CD1c-positive myeloid dendritic cell (primary cell): ENCODE results near the gene PPM1M.

Source experiments
- DNase-seq: peaks from one replicate; pipeline ENCODE4 v3.0.0-alpha.2; 2016; ENCODE audit errors: extremely low spot score

Gene PPM1M

DNA sequence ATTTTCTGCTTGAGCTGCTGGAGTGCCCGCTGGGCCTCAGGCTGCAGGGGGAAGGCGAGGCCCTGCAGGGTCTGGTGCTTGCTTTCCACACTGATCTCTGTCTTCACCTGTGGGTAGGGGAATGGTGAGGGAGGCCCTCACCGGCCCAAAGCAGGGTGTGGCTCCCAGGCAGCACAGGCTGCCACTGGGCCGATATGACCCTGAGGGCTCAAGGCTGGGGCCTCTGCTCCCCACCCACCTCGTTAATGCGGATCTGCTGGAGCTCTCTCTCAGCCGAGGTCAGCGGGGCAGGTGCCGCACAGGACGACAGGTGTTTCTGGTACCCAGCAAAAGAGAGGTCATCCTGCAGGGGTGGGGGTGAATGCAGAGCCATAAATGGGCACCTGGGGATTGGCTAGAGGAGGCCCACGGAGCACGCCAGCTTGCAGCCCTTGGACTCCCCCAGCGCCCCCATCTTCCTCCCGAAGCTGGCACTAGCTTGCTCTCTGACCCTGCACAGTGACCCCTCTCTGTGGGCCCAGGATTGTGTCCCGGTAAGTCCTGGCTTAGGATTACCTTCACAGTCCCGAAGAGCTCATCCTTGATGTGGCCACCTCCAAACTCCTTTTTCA, 14.6 kb upstream of the PPM1M start:
- no peak for DNase-seq

DNA sequence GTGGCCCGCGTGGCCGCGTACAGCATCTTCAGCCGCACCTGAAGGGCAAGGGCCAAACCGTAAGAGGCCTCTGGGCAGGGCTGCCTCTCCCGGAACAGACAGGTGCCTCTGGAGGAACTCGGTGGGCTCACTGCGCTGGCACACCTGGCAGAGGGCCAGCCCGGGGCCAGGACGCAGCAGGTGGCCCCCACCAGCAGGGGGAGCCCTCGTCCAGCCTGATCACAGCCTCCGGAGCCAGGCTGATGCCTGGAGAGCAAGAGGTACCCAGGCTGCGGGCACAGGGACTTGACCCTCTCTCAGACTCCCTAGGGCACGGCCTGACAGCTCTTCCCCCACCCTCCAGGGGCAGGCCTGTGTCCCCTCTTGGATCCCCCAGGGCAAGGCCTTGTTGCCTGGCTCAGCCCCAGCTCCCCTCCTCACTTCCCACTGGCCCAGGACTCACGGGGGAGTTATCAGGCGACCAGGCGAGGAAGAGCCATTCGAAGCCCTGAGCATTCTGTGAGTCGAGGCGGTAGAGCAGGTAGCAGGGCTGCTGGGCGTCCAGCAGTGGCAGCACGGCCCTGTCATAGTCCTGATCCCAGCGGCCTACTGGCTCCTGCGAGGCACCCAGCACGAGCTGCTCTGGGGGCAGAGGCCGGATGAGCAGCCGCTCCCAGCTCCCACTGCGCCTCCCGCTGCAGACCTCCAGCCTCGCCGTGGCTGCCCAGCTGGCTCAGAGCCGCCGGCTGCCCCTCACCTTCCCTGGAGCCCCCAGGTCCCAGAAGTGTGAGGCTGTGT, 13.9 kb upstream of the PPM1M start:
- peak; percentile 87 for DNase-seq

DNA sequence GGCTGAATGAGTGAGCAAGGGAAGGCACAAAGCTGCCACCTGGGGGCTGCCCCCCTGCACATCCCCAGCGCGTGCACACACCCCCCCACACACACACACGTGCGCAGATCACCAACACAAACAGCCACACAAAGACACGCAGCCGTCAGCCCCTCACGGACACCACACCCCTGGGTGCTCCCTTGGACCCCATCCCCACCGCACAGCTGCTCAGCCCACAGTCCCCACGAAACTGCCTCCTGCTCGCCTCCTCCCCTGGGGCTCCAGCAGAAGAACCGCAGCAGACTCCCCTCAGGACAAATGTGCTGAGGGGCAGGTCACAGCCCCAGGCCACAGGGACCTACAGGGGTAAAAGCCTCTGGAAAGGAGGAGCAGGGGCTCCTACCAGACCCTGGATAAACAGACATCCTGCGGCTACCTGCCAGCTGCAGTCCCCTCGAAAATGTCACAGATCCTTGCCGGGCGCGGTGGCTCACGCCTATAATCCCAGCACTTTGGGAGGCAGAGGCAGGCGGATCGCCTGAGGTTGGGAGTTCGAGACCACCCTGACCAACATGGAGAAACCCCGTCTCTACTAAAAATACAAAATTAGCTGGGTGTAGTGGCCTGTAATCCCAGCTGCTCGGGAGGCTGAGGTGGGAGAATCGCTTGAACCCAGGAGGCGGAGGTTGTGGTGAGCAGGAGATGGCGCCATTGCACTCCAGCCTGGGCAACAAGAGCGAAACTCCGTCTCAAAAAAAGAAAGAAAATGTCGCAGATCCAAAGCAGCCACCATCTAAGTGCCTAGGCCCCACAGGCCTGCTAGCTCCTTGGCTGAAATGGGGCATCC, 13.1 kb upstream of the PPM1M start:
- DNase-seq, result no peak

DNA sequence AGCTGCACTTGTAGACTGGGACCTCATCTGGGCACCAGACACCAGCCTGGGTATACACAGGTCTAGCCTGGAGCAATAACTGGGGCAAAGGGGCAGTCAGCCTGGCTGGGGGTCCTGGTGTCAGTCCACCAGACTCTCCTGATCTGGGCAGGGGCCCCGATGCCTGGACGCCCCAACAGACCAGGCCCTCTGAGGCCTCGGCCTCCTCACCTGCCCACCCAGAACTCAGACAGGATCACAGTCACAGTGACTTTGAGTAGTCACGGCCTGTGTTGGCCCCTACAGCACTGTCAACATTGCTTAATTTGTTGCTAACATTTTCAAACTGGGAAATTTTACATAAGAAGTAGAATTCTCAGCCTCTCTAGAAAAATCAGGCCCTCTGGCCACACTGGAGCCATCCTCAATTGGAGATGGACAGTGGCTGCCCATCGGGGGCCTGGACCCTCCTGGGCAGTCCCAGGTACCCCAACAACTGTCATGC, 12.4 kb upstream of the PPM1M start:
- no peak for DNase-seq

DNA sequence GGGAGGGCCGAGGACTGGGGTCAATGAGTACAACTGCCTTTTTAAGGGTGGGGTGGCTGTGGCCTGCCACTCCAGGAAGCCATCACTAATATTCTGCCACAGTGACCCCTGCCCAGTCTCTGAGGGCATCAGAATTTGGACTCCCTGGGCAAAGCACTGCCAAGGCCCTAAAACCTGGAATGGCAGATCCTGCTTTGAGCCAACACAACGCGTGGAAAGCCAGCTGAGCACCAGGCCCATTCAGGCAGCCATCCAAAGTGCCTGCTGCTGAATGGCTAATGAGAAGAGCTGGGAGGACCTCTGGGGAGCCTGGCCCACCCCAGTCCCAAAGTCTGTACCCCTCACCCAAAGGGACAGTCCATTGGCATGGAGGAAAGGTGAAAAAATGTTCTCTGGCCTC, 11.6 kb upstream of the PPM1M start:
- DNase-seq, result no peak

DNA sequence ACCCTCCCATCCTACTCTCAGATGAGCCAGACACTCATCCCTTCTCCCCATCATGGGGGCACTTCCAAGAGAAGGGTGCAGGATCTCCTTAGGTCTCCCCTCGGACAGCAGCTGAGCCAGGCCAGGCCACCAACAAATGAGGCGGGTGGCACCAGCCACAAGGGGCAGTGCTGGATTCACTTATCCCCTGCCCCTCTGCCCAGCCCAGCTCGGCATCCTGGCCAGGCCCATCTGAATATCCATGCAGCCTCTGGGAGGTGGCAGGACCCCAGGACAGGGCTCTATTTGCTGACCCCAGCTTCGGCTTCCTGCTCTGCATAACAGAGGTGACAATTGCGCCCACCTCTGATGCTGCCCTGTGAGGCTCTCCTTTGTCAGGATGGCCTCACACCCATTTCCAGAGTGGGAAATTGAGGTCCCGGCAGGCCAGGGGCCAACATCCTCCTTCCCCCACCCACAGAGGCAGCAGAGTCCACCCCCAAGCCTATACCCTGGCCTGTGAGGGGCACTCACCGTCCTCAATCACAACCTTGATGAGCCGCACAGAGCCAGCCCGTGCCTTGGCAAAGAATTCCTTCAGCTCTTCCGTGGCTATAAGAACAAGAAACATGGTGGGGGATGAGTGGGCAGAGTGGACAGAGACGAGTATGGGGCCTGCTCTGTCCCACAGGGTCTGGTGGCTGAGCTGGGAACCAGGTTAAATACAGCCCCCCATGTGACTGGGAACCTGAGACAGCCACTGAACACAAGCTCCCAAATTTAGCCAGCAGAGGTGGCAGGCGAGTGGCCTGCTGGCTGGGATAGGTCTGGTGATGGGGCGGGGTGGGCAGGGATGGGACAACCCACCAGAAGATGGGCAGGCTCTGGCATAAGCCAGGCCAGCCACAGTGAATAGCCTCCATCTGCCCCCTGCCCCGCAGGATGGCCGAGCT, 10.8 kb upstream of the PPM1M start:
- DNase-seq, result no peak

DNA sequence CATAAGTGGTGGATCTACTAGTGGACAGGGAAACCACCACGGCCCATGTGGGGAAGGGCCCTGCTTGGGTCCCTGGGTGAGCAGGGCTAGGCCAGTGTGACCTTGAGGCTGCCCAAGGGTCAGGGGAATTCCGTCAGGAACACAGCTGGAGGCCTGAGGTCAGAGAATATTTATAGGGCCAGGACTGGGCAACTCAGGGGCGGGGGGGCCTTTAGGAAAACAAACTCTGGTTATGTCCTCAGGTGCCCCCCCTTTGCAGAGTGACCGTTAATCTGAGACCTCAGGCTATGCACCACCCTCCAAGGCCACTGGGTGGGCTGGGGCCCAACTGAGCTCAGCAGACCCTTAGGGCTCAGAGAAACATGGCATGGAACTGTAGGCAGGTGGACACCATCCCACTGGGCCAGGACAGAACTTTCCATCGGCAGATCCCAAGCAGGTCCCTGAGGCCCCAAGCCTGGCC, 9.1 kb upstream of the PPM1M start:
- no peak for DNase-seq

DNA sequence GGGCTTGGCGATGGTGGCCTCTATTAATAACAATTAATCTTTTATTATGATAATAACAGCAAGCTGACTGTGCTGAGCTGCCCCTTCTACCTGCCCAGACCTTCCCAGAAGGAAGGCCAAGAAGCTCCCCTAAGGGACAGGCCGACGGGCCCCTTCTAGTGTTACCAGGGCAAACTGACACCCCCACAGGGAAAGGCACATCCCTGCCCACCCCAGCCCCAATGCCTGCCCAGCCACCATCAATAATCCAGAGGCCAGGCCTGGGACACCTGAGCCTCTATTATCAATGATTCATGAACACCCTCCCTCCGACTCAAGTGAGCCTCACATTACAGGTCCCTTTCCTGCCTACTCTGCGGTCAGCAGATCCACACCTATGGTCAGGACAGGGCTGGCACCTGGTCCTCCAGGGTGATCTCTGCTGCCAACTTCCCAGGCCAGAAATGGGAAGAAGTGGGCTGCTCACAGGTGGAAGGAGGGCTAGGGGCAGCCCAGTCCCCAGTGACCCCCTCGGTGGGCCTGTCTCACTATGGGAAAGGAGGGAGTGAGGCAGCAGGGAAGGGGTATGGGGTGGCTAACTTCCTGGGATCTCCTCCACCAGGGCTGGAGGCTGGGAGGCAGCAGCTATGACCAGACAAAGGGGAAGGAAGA, 8.4 kb upstream of the PPM1M start:
- DNase-seq, result no peak

DNA sequence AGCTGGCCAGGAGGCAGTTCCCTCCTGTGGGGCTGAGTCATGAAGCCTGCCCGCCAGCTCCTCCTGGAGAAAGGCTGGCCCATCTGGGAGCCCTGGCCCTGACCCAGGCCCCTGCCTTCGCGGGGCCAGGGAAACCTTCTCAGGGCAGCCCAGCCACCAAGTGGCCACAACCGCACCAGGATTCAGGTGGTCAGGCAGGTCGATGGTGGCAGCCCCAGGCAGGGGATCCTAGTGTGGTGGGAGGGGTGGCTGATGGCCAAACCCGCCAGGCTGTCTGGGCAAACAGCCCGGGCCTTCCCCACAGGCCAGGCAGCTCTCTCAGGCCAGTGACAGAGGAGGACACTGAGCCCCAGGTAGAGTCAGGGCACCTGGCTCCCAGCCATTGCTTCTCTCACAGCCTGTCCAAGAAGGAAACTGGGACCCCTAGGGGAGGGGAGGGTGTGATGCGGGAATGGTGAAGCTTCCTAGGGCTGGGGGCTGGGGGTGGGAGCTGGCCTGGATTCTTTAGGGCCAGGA, 7.8 kb upstream of the PPM1M start:
- DNase-seq, result peak; percentile 88

DNA sequence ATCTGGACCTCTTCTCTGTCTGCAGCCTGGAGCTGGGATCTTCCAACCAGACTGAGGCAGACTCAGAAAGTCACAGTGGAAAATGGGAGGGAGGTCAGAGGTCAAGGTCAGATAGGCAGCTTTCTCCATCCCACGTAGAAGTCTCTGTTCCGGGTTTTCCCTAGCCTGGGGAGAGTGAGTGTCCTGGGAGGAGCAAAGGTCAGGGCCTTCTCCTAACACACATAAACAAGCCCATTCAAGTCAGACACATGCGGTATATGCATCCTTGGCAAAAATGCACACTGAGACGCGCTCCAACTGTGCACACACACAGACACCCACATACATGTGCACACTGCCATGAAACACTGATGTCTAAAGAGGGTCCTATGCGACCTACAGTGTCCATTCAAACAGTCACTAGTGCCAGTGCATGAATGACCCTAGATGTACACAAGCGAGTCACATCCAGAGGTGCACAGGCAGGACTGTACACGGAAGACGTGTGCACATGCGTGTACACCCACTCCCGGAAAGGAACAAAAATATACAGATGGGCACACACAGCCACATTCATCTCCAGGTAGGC, 7.3 kb upstream of the PPM1M start:
- DNase-seq, result peak; percentile 90

DNA sequence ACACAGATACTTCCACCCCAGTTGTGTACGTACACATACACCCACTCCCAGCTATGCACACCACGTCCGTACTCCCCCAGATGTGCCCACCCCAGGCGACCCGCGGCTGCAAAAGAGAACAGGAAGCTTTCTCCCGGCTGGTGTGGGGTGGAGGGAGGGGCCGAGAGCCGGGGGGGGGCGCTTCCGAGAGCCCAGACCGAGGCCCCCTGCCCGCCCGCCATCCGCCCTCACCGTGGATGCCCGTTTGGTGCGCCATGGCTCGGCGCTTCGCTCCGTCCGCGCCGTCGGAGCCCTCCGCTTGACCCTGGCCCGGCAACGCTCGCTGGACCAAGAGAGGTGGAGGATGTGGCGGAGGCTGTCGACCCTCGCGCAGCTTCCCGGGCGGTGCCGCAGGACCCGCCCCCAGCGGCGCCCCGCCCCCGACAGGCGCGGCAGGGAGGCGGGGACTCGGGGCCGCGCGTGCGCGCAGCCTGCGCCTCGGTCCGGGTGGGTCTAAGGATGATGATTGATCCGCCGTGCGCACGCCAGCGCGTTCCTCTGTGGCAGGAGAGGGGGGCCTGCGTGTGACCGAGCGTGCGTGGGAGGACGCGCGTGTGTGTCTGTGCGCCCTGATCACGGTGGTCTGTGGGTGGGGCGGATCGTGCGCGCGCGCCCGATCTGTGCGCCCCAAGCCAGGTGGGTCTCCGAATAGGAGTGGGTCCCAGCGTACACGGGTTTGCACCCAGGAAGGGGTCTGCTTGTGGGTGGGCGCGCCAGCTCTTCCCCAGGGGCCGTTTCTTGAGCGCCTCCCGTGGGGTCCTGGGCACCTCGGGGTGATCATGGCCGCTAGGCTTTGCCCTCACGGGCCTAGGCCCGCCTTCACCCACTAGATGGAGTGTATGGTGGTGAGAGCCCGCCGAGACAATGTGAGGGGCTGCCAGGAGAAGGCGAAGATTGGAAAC, 6.5 kb upstream of the PPM1M start, which contains the start of gene TWF2:
TSS of gene TWF2 (minus strand) at position 398 of the 941 bp plus-strand sequence. CDS start at position 256, 142 bp downstream.
- DNase-seq, result peak; percentile 93

DNA sequence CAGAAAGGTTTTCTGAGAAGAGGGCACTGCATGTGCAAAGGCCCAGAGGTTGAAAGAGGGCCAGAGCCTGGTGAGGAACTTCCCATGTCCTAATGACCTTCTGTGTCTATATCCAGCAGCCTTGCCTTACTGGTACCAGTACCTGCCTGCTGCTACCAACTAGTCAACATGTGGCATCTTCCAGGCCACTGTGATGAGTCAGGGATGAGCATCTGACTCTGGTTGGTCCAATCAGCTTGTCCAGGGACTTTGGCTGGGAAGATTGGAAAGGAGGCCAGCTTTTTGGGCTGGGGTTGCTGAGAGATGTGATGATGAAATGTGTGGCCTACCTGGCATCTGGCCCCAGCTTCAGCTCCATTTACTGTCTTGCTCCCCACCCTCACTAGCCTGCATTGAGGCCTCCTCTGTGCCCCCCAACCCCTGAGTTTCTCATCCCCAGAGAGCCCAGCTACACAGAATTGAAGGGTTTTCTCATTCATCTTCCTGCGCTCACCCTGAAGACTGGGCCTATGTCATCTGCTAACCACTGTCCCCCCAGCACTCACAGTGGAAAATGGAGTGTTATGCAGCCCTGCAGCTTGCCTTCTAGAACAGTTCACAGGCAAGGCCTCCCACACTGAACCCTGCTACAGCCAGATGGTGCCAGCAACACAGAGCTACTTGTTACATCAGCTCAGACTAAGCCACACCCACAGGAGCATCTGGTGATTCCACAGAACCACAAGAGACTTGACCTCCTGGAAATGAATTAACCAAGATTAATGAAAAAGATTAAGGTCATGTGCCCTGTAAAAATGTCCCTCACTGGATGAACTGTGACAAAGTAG, 5.3 kb upstream of the PPM1M start:
- DNase-seq, result peak; percentile 87

DNA sequence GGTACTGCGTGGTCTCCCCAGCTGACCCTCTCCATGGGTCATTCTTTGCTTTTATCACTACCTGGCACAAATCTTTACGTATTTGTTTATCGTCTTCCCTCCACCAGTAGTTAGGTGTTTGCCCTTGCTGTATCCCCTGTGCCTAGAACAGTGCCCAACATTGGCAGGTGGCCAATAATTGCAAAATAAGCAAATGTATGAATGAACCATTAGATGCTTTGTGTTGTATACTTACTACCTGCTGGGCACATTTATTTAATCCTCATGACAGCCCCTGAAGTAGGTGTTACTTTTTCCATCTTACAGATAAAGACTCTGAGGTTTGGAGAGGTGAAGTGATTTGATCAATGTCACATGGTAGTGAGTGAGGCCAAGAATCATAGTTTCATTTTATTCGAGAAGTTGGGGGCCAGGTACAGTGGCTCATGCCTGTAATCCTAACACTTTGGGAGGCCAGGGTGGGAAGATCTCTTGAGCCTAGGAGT, 4.6 kb upstream of the PPM1M start:
- no peak for DNase-seq

DNA sequence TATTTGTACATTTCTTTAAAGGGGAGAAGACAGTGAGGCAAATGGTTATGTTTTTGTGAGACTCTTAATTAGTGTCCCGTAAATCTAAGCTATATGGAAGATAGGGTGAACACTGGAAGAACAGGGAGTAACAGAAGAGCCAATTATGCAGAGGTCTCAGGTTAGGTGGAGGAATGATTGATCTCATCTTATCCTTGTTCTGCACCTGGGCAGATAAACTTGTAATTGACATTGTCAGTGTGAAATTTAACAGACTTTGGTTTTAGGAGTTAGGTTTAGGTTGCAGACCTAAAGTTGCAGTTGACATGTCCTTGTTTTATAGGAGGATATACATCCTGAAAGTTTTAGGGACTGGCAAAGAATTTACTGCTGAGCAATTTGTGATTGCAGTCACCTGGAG, 3.5 kb upstream of the PPM1M start:
- DNase-seq, result no peak

DNA sequence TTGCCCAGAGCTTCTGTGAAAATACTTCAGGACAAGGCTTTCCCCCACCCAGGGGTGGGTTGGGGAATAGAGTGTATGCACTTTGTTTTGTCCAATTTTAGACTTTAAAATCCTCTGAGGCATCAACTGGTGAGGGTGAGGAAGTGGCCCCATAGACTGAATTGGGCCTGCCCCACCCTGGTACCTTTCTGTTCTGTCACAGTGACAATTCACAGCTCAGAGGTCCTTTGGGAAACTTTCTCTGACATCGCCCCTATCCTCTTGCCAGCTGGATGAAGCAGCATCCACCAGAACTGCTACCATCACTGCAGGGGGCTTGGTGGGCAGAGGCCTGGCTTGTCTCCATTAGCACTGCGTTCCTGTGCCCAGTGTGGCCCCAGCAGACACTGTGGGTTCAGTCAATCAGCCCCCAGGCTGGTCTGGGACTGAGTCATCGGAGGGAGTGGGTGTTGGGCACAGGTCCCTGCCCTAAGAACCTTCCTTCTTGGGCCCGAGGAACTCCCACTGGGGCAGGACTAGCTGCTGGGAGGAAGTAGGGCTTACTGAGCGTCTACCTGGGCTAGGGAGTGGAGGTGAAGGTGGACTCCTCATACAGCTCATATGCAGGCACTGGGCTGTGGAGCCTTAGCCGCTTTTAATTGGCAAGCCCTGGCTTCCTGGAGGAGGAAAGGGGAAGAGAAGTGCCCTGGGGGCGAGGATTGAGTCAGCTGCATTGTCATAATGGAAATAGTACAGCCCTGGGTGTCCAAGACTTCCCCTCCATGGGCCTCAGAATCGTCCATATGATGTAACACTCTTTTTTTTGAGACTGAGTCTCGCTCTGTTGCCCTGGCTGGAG, 1.5 kb upstream of the PPM1M start:
- DNase-seq, result peak; percentile 96

DNA sequence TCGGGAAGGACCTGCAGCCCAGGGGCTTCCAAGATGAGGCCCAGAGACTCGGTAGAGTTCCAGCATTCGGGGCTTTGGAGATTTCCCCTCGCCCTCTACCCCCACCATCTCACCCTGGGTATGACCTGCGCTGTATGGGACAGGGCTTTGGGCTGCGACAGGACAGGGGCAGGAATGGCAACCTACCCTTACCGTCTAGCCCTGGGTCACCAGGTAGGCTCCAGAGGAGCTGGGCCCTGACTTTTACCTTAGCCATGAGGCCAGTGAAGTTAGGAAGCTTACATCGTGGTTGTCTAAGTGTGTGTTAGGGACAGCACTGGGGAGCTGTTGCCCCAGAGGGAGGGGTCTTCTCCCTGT, 683 bp downstream of the PPM1M start:
- DNase-seq, result no peak
